Placental epithelial cell (primary cell): ENCODE data around the gene UBTFL1. TPM values are rescaled to one million over a fixed set of nuclear protein-coding genes. Genes with fewer than 3 reads are reported as not detected.

Source experiments
- small RNA-seq: library from RNA; depleted of rRNA; stranded (forward); fragments of <200 nt; gene quantifications from one replicate; pipeline ENCODE3, GENCODE V24; 2012
- total RNA-seq: library from RNA; depleted of rRNA; stranded (reverse); fragments of >200 nt; gene quantifications from 2 replicates; pipeline ENCODE4 v1.2.3, GENCODE V29; 2012

The UBTFL1 gene, protein sequence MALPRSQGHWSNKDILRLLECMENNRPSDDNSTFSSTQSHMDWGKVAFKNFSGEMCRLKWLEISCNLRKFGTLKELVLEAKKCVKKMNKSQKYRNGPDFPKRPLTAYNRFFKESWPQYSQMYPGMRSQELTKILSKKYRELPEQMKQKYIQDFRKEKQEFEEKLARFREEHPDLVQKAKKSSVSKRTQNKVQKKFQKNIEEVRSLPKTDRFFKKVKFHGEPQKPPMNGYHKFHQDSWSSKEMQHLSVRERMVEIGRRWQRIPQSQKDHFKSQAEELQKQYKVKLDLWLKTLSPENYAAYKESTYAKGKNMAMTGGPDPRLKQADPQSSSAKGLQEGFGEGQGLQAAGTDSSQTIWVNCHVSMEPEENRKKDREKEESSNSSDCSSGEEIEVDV
- not detected in 2 replicates for total RNA-seq

DNA sequence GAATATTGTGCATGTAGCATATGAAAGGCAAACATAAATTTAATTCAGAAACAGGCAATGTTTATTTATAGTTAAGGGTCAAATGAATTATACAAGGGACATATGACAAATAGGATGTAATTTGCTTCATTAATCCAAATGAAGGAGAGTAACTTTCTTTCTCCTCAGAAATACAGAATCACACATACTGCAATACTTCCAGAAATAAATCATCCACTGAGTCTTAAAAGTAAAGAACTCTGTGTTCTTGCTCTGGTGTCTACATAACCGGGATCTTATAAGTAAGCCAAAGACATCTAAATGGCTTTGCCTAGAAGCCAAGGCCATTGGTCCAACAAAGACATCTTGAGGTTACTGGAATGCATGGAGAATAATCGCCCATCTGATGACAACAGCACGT is at the start of gene UBTFL1:
TSS of gene UBTFL1 (plus strand) at position 301 of the 400 bp plus-strand sequence. CDS start at position 301, 0 bp downstream.

DNA sequence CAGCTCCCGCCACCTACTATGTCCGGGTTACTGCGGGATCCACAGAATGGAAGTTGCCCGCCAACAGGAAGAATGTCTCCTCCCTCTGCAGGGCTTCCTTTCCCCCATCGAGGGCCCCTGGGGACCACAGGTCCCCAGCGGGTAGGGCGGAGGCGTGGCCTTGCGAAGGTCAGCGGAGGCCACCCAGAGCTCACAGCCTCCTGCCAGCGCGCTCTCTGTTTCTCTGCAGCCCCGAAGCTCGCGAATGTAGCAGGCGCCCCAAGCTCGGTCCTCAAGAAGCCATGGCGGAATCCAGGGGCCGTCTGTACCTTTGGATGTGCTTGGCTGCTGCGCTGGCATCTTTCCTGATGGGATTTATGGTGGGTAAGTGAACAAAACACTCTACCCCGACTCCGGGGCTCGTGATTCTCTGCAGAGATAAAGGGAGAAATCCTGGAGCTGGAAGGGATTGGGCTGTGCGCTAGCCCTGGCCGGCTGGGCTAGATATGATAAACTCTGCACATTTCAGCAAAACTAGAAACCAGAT is 48.8 kb downstream of the UBTFL1 start, which contains the start of gene NAALAD2:
TSS of gene NAALAD2 (plus strand) at position 186 of the 526 bp plus-strand sequence. CDS start at position 282, 96 bp downstream.

Small RNAs within 50 kb of the gene (small RNA-seq; reads per million reads assigned to genes)
- not detected for gene AP000827.1
- not detected for gene RF00275

Other genes starting within 250 kb of the UBTFL1 start
- not detected in 2 replicates for gene TRIM64B, start 207.5 kb upstream of the UBTFL1 start, total RNA-seq
- gene TRIM49D1, start 163.7 kb upstream of the UBTFL1 start, total RNA-seq, result under 0.01 and 0.11 TPM in 2 replicates
- gene TRIM49D2, start 161.9 kb upstream of the UBTFL1 start, total RNA-seq, result not detected in 2 replicates
- not detected in 2 replicates for gene TRIM64, start 119.9 kb upstream of the UBTFL1 start, total RNA-seq
- gene TRIM49C, start 54.8 kb upstream of the UBTFL1 start, total RNA-seq, result not detected in 2 replicates
- 0.87 and 2.7 TPM in 2 replicates for gene NAALAD2, start 48.7 kb downstream of the UBTFL1 start, total RNA-seq
- gene CHORDC1, start 137.1 kb downstream of the UBTFL1 start, total RNA-seq, result 25.5 and 32.5 TPM in 2 replicates